ENCODE results near the gene KPNB1. TPM values are rescaled to one million over a fixed set of nuclear protein-coding genes. Genes with fewer than 3 reads are reported as not detected.

The KPNB1 gene
- total and polyA plus RNA-seq, 2 experiments from 2014 or later: 274 to 599 TPM

- TF ChIP-seq ZNF462 (CRISPR knock-in tag; IDR thresholded peaks at IDR 0.05) (no peak), POLR2AphosphoS5 (IDR thresholded peaks at IDR 0.05; ENCODE audit: low read depth) (no peak)
These were observed 15.7 kb upstream of the KPNB1 start (continued) for GRCh38 chr17:47633996-47634395.

- no peak for DNase-seq (ENCODE audit: low spot score)
- no peaks in the 10 kb centered on the region for H3K4me1 ChIP-seq (ENCODE audit: insufficient read depth)
- H3K27me3 ChIP-seq (ENCODE audit: insufficient read depth): no peaks in the 10 kb centered on the region
- H3K9me2 ChIP-seq (ENCODE audit: insufficient read depth): no peaks in the 10 kb centered on the region
- no peaks in the 10 kb centered on the region; the same call in 1 of the 2 replicates for H4K20me1 ChIP-seq (replicated peaks; ENCODE audit: insufficient read depth)
- Mint-ChIP-seq H3K27me3 (ENCODE audit: insufficient read depth, low read depth, poor library complexity) (peaks cover 6% of the 10 kb centered on the region), H3K9me3 (no peaks in the 10 kb centered on the region), H3K4me3 (no peak overlapping the region), H3K4me1 (no peaks in the 10 kb centered on the region), H3K27ac (no peak overlapping the region), H3K36me3 (ENCODE audit: low read depth) (peaks cover 8% of the 10 kb centered on the region; the same call in 2 of the 3 replicates)
- no peaks in the 10 kb centered on the region for H3F3A ChIP-seq (replicated peaks; ENCODE audit: low read depth)
- H2AFZ ChIP-seq: no peak overlapping the region
- no peak overlapping the region for H3K4me2 ChIP-seq
- ATAC-seq: no peak
- H3K36me3 ChIP-seq (ENCODE audit: insufficient read depth): no peaks in the 10 kb centered on the region
- no peak overlapping the region for H3K4me3 ChIP-seq
- no peaks in the 10 kb centered on the region for H3K79me2 ChIP-seq (replicated peaks; ENCODE audit: insufficient read depth)
- TF ChIP-seq CREB1 (CRISPR knock-in tag; IDR thresholded peaks at IDR 0.05; ENCODE audit: low read depth) (no peak), JUNB (IDR thresholded peaks at IDR 0.05; ENCODE audit: unreplicated experiment) (no peak), STAT1 (IDR thresholded peaks at IDR 0.05; ENCODE audit: unreplicated experiment) (no peak)
- no peak overlapping the region for H3K27ac ChIP-seq (ENCODE audit: low read depth)
These were observed 14.8 kb upstream of the KPNB1 start for GRCh38 chr17:47634870-47635269.

GRCh38 chr17:47635734-47636133 is 14.0 kb upstream of the KPNB1 start:
- Mint-ChIP-seq H3K4me3 (no peak overlapping the region), H3K36me3 (ENCODE audit: low read depth) (peaks cover 8% of the 10 kb centered on the region; the same call in 2 of the 3 replicates), H3K27ac (no peak overlapping the region), H3K9me3 (no peaks in the 10 kb centered on the region), H3K27me3 (ENCODE audit: insufficient read depth, low read depth, poor library complexity) (peaks cover 6% of the 10 kb centered on the region), H3K4me1 (no peaks in the 10 kb centered on the region)
- no peak overlapping the region for H2AFZ ChIP-seq
- H3K4me2 ChIP-seq: no peak overlapping the region
- no peaks in the 10 kb centered on the region for H3K36me3 ChIP-seq (ENCODE audit: insufficient read depth)
- H3K4me1 ChIP-seq (ENCODE audit: insufficient read depth): no peaks in the 10 kb centered on the region
- TF ChIP-seq JUNB (IDR thresholded peaks at IDR 0.05; ENCODE audit: unreplicated experiment) (no peak), POLR2AphosphoS5 (IDR thresholded peaks at IDR 0.05; ENCODE audit: low read depth) (no peak), CREB1 (CRISPR knock-in tag; IDR thresholded peaks at IDR 0.05; ENCODE audit: low read depth) (no peak)
- H3K27ac ChIP-seq (ENCODE audit: low read depth): no peak overlapping the region
- H3K27me3 ChIP-seq (ENCODE audit: insufficient read depth): no peaks in the 10 kb centered on the region
- H4K20me1 ChIP-seq (replicated peaks; ENCODE audit: insufficient read depth): peaks cover 2% of the 10 kb centered on the region; the same call in 1 of the 2 replicates
- H3F3A ChIP-seq (replicated peaks; ENCODE audit: low read depth): no peaks in the 10 kb centered on the region
- no peaks in the 10 kb centered on the region for H3K9me2 ChIP-seq (ENCODE audit: insufficient read depth)
- H3K79me2 ChIP-seq (replicated peaks; ENCODE audit: insufficient read depth): no peaks in the 10 kb centered on the region
- no peak for ATAC-seq
- no peak for DNase-seq (ENCODE audit: low spot score)
- no peak overlapping the region for H3K4me3 ChIP-seq
